ENCODE measurements around the gene ZNF764. TPM values are rescaled to one million over a fixed set of nuclear protein-coding genes. Genes with fewer than 3 reads are reported as not detected.

ZNF764 gene
- total RNA-seq, 1 experiment from 2014 or later: 9.1 TPM

DNA sequence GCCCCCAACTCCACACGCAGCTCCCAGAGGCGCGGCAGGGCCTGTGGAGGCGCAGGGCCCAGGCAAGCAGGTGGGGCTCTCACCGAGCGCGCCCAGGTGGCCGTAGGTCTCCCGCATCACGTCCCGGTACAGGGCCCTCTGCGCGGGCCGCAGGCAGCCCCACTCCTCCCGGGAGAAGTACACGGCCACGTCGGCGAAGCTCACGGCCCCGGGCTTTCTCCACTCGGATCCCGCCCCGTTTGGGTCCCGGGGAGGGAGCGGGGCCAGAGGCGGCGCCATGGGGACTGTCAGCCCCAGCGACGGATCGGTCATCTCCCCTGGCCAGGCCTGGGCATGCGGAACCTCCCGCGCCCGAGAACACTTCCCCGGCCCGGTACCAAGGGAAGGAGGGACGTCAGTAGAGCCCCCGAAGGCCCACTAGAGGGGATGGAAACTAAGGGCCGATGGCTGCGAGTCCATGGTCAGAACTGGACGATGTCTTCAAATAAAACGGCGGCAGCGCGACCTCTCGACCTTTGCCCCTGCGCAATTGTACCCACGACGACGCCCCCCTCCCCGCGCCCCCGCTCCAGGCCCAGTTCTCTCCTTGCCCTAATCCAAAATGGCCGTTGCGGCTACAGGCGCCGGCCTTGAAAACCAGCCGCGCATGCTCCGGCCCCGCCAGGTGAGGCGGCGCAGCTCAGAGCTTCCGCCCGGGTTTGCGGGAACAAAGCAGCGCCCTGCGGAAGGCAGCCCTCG is 23.6 kb downstream of the ZNF764 start, which contains the start of gene ZNF747 (continued):
- TF ChIP-seq SP1 (IDR thresholded peaks at IDR 0.05; ENCODE audit: low read depth) (peak; percentile 38; the same call in 1 of the 2 replicates), SIN3A (IDR thresholded peaks at IDR 0.05; ENCODE audit: low read depth) (peak; percentile 72; the same call in 1 of the 2 replicates), CEBPB (IDR thresholded peaks at IDR 0.05; ENCODE audit: low read depth) (no peak), ZFX (IDR thresholded peaks at IDR 0.05) (peak; percentile 96), FOSL1 (IDR thresholded peaks at IDR 0.05; ENCODE audit: low read depth) (no peak), TCF7L2 (IDR thresholded peaks at IDR 0.05; ENCODE audit: borderline replicate concordance, extremely low read depth, insufficient read depth, insufficient read length) (peak; percentile 93), EZH2 (IDR thresholded peaks at IDR 0.05) (no peak)
- TF ChIP-seq, protein P1, sequence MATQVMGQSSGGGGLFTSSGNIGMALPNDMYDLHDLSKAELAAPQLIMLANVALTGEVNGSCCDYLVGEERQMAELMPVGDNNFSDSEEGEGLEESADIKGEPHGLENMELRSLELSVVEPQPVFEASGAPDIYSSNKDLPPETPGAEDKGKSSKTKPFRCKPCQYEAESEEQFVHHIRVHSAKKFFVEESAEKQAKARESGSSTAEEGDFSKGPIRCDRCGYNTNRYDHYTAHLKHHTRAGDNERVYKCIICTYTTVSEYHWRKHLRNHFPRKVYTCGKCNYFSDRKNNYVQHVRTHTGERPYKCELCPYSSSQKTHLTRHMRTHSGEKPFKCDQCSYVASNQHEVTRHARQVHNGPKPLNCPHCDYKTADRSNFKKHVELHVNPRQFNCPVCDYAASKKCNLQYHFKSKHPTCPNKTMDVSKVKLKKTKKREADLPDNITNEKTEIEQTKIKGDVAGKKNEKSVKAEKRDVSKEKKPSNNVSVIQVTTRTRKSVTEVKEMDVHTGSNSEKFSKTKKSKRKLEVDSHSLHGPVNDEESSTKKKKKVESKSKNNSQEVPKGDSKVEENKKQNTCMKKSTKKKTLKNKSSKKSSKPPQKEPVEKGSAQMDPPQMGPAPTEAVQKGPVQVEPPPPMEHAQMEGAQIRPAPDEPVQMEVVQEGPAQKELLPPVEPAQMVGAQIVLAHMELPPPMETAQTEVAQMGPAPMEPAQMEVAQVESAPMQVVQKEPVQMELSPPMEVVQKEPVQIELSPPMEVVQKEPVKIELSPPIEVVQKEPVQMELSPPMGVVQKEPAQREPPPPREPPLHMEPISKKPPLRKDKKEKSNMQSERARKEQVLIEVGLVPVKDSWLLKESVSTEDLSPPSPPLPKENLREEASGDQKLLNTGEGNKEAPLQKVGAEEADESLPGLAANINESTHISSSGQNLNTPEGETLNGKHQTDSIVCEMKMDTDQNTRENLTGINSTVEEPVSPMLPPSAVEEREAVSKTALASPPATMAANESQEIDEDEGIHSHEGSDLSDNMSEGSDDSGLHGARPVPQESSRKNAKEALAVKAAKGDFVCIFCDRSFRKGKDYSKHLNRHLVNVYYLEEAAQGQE (IDR thresholded peaks at IDR 0.05; ENCODE audit: low read depth): no peak

GRCh38 chr16:30533748-30534367 is 24.3 kb downstream of the ZNF764 start:
- no peak for DNase-seq (ENCODE audit: low read depth, low spot score)
- ATAC-seq: peak; percentile 5; the same call in 1 of the 2 replicates
- Histone ChIP-seq H4K20me1 (ENCODE audit: insufficient read depth) (no peaks in the 10 kb centered on the region), H3K9ac (ENCODE audit: low read length) (peak overlapping the region; percentile 78), H3K36me3 (ENCODE audit: control insufficient read depth in 1 of 2, insufficient read depth in 2 of 2, low read length in 2 of 2) (no peaks in the 10 kb centered on the region), H3K27ac (ENCODE audit: low read depth, low read length) (peak overlapping the region; percentile 82), H3K27me3 (ENCODE audit: insufficient read depth, low read length) (no peaks in the 10 kb centered on the region), H3K9me3 (ENCODE audit: control insufficient read depth in 1 of 2, insufficient read depth in 1 of 2, low read depth in 1 of 2, low read length in 2 of 2) (no peaks in the 10 kb centered on the region), H3K79me2 (ENCODE audit: insufficient read depth, low read length) (no peaks in the 10 kb centered on the region; the same call in 1 of the 2 replicates), H3K9me2 (ENCODE audit: insufficient read depth) (no peaks in the 10 kb centered on the region), H3K4me1 (ENCODE audit: control insufficient read depth in 1 of 2, insufficient read depth in 2 of 2, low read length in 2 of 2) (peaks cover 6 to 35% of the 10 kb centered on the region in 2 experiments; a peak in 3 of 4 replicates), H3K4me2 (ENCODE audit: low read length) (peak overlapping the region; percentile 85), H2AFZ (ENCODE audit: low read depth, low read length, poor library complexity, severe bottlenecking) (no peak overlapping the region), H3K4me3 (replicated peaks in 1 of 2; ENCODE audit: low read depth in 1 of 2, low read length in 2 of 2) (peak overlapping the region; percentile 60 to 79)
- BruUV-seq (replicated peaks): no TSS peak
- ChIA-PET POLR2A (interaction anchor here (2.7 kb wide), 1 partner anchor 24 kb away, joined by 20 read pairs; the partner anchor contains the start of gene ZNF764), CTCF (no interaction called here), RAD21 (ENCODE audit: low non-redundant PET in 1 of 2, low total read pairs in 2 of 2, uncharacterized antibody in 2 of 2, unreplicated experiment in 2 of 2) (interaction anchor here in 1 of 2 experiments (1.2 kb wide), 1 partner anchor 25 kb away, joined by 3 read pairs; the partner anchor contains the start of gene ZNF764)
- intact Hi-C loops (cut with micrococcal nuclease): no loop called here
- TF ChIP-seq, protein P2, sequence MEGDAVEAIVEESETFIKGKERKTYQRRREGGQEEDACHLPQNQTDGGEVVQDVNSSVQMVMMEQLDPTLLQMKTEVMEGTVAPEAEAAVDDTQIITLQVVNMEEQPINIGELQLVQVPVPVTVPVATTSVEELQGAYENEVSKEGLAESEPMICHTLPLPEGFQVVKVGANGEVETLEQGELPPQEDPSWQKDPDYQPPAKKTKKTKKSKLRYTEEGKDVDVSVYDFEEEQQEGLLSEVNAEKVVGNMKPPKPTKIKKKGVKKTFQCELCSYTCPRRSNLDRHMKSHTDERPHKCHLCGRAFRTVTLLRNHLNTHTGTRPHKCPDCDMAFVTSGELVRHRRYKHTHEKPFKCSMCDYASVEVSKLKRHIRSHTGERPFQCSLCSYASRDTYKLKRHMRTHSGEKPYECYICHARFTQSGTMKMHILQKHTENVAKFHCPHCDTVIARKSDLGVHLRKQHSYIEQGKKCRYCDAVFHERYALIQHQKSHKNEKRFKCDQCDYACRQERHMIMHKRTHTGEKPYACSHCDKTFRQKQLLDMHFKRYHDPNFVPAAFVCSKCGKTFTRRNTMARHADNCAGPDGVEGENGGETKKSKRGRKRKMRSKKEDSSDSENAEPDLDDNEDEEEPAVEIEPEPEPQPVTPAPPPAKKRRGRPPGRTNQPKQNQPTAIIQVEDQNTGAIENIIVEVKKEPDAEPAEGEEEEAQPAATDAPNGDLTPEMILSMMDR (IDR thresholded peaks at IDR 0.05 in 2 of 3, conservative IDR thresholded peaks at IDR 0.05 in 1 of 3; ENCODE audit: borderline replicate concordance in 1 of 3, insufficient read depth in 1 of 3, low read depth in 2 of 3, low read length in 2 of 3): no peak
- no peak for TF ChIP-seq JUND (IDR thresholded peaks at IDR 0.05)
- TF ChIP-seq ELF1 (IDR thresholded peaks at IDR 0.05; ENCODE audit: borderline replicate concordance, low read depth): no peak
- TF ChIP-seq CBX3 (IDR thresholded peaks at IDR 0.05; ENCODE audit: low read depth): no peak
- TF ChIP-seq TCF7L2 (IDR thresholded peaks at IDR 0.05; ENCODE audit: borderline replicate concordance, extremely low read depth, insufficient read depth, insufficient read length): no peak
- TF ChIP-seq, protein P3, sequence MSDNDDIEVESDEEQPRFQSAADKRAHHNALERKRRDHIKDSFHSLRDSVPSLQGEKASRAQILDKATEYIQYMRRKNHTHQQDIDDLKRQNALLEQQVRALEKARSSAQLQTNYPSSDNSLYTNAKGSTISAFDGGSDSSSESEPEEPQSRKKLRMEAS (IDR thresholded peaks at IDR 0.05): no peak
- no peak for TF ChIP-seq POLR2A (IDR thresholded peaks at IDR 0.05; ENCODE audit: borderline replicate concordance, extremely low read depth, insufficient read depth, insufficient read length)
- no peak for TF ChIP-seq SRF (IDR thresholded peaks at IDR 0.05; ENCODE audit: low read depth)
- no peak for TF ChIP-seq ZBTB33 (IDR thresholded peaks at IDR 0.05; ENCODE audit: extremely low read depth, insufficient replicate concordance, low read length)

Measured in HCT116 (cell line).